GM18526 (cell line): ENCODE results near the gene PLEKHS1.

Experiments used
- POLR2A ChIP-seq: IDR thresholded peaks from 3 replicates; pipeline ENCODE4 v1.6.1; 2011; ENCODE audit not compliant: insufficient read length; ENCODE audit errors: extremely low read depth

Gene PLEKHS1

DNA sequence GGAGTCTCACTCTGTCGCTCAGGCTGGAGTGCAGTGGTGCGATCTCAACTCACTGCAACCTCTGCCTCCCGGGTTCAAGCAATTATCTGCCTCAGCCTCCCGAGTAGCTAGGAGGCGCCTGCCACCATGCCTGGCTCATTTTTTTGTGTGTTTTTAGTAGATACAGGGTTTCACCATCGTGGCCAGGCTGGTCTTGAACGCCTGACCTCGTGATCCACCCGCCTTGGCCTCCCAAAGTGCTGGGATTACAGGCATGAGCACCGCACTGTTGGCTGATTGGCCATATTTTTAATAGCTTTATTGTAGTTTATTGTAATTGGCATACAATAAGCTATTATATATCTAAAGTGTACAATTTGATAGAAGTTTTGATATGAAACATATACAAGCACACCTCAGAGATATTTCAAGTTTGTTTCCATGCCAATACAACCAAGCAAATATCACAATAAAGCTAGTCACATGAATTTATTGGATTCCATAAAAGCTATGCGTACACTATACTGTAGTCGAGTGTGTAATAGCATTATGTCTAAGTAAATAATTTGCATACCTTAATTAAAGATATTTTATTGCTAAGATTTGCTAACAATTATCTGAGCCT, 5.6 kb downstream of the PLEKHS1 start:
- TF ChIP-seq POLR2A, result no peak

DNA sequence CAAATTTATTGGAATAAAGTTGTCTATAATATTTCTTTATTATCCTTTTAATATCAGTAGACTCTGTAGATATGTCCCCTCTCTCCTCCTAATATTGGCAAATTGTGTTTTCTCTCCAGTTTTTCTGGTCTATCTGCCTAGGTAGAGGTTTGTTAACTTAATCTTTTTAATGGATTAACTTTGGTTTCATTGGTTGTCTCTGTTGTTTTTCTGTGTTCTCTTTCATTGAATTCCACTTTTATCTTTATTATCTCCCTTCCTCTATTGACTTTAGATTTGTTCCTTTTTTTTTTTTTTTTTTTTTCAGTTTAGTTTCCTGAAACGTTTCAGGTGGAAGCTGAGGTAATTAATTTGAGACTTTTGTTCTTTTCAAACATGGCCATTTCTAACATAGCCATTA, 10.6 kb downstream of the PLEKHS1 start:
- no peak for TF ChIP-seq POLR2A

DNA sequence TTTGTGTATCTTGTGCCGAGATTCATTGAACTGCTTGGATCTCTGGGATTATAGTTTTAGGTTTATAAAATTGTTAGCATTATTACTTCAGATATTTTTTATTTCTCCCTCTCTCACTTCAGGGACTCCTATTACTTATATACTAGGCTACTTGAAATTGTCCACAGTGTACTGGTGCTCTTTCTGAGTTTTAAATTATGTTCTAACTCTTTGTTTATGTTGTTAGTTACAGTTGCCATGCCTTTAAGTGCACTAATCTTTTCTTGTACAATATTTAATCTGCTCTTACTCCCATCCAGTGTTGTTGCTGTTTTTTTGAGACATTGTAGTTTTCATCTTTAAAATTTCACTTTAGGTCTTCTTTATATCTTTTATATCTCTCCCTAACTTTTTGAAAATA, 13.1 kb downstream of the PLEKHS1 start:
- no peak for TF ChIP-seq POLR2A

DNA sequence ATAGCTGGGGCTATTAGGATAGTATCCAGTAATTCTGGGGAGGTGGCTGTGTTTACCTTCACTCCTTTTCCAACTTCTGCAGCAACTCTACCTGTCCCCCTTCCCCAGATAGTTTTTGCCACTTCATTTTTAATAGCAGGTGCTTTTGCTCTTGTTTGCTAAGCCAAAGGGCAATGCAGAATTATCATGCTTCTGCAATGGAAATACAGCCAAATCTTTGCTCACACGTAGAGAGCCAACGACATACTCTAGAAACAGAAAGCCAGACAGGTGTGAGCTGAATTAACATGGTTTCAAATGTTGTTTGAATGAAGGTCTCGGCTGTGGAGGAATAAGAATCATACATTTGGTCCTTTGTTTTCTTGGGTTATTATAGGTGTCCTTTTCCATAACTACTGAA, 14.4 kb downstream of the PLEKHS1 start:
- TF ChIP-seq POLR2A, result no peak

DNA sequence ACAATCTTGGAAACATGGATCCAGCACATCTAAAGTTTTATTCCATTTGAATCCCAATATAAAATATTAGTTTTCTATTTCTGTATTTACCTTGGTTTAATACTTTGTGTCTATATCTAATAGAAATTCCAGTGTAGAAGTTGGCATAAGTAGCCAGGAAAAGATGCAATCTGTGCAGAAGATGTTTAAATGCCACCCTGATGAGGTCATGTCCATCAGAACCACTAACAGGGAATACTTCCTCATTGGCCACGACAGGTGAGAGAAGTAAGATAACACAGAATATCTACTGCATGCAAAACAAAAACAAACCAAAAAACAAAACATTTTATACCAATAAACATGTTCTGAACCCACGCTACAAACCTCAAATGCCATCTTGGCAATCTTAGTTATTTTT, 15.7 kb downstream of the PLEKHS1 start:
- no peak for TF ChIP-seq POLR2A

DNA sequence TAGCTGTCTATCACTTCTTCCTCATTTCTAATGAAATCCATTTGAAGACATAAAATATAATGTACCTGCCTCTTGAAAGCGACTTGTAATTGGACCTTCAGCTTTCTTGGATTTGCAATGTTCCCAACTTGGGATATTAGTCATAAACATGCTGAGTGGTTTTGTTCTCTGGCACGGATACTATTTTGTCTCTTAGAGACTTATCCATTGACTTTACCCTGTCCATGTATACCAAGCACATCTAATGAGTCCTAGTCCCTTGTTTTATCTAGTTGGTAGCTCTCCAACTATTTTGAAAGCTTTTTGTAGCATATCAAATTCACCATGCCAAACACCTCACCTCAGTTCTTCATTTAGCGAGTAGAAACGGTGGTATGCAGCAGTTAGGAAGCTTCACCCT, 18.9 kb downstream of the PLEKHS1 start:
- TF ChIP-seq POLR2A, result no peak

DNA sequence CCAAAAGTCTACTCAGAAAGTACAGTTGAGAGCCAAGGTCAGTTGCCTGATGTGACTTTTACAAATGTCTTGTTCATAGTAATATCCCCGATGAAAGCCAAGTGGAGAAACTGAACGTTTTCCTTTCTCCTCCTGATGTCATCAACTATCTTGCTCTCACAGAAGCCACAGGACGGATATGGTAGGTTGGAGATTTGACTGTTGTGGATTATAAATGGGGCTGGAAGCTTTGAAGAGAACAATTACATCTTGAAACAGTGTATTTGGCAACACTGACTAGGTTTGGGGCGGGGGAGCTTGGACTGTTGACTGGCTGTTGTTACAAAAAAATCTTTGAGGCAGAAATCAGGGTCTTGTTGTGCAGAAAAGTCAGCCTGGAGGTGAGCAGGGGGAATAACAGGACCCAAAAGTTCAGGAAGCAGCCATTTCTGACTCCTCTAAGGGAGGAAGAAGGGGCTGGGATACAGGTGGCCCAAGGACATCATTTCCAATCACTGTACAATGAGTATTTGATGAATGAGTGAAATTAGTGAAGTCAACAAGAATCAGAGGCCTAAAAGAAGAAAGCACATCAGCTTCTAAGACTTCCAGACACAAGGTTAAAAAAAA, 24.3 kb downstream of the PLEKHS1 start:
- TF ChIP-seq POLR2A, result no peak

DNA sequence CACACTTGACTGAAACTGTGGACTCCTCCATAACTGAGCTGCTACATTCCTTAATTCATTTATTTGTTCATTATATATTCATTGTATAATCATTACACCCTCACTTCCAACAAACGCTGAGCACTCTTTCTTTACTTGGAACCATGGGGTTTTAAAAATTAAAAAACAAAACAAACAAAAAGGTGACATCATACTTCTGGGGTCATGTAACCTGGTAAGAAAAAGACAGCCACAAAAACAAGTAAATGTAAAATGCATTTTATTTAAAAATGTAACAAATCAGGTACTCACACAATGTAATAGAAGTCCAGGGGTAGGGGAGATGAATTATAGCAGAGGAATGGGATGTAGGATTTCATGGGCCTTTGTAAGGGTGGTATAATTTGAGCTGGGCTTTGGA, 25.1 kb downstream of the PLEKHS1 start:
- TF ChIP-seq POLR2A, result no peak

DNA sequence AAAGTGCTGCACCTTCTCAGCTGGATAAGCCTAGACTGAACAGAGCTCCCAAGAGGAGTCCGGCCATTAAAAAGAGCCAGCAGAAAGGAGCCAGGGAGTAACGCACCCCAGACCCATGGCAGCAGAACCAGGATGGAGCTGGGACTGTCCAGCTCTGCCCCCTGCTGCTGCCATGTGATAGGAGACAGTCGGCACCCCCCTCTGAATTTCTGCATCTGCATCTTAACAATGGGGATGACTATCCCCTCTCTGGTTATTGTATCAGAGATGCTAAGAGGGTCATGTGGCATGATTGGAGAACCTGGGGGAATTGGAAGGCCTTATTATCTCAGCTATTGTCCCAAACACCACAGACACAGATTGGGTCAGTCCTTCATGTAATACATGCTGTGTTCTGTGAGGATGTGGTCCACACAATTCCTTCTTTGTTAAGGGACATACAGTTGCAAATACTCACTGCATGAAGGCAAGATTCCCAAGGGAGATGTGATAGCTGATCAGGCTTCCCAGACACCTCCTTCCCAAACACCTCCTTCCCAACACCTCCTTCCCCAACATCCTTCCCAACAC, 29.3 kb downstream of the PLEKHS1 start:
- no peak for TF ChIP-seq POLR2A

DNA sequence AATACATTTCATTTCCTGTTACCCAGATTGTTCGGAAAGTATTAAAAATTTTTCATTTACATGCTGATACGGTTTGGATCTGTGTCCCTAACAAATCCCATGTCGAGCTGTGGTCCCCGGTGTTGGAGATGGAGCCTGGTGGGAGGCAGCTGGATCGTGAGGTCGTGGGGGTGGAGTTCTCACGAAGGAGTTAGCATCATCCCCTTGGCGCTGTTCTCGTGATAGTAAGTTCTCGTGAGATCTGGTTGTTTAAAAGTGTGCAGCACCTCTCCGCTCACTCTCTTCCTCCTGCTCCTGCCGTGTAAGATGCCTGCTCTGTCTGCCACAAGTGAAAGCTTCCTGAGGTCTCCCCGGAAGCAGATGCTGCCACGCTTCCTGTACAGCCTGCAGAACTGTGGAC, 30.9 kb downstream of the PLEKHS1 start:
- TF ChIP-seq POLR2A, result no peak

DNA sequence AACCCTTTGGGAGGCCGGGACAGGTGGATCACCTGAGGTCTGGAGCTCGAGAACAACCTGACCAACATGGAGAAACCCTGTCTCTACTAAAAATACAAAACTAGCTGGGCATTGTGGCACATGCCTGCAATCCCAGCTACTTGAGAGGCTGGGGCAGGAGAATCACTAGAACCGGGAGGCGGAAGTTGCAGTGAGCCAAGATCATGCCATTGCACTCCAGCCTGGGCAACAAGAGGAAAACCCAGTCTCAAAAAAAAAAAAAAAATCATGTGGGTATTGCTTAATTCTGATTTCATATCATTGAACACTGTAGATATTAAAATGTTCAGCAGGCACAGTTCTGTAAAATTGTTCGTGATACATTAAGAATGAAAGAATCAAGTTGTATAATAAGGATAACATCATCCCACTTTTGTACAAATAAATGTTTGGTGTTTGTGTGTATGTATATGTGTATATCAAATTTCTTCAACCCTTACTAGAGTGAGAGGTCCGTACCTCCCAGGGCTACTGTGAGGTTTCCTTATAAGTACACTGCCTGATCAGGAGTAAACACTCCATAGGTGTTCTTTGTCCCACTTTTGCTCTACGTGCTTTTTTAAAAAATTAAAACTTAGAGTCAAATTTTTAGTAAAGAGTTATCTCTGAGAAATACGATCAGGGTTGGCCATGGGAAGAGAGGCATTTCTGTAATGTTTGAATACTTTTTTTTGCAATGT, 31.7 kb downstream of the PLEKHS1 start:
- no peak for TF ChIP-seq POLR2A

DNA sequence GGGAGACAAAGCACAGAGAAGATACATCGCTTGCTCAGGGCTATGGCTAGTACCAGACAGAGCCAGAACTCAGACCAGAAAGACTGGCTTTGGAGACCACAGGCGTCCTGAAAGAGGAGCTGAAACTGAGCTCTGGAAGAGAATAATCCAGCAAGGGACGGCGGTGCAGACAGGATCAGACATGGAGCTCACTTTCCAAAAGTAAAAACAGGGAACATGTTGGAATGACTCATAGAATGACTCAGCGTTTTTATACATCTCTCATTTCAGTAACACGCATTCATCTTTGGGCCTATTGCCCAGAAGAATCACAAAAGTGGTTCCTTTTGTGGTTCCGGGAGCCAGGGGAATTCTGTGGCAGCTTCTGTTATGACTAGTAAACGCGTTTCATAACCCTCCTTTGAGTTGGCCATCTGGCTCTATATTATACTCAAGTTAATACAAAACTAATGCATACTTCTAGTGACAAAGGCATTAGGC, 37.2 kb downstream of the PLEKHS1 start:
- TF ChIP-seq POLR2A, result no peak

DNA sequence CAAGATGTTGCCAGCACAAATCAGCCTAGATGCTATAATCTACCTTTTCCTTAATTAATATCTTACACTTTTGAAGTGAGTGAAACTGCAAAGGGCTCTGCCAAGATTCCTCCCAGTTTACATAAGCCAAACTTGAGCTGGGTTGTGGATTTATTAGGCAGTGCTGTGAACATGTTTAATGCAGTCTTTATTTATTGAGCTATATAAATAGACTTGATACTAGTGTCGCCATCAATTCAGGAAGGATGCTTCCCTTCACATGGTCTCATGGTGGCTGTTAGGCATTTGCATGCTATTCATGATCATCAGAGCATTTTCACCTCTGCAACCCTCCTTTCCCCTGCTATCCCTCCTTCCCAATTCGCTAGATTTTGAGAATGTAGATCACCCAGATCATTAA, 40.2 kb downstream of the PLEKHS1 start:
- no peak for TF ChIP-seq POLR2A

DNA sequence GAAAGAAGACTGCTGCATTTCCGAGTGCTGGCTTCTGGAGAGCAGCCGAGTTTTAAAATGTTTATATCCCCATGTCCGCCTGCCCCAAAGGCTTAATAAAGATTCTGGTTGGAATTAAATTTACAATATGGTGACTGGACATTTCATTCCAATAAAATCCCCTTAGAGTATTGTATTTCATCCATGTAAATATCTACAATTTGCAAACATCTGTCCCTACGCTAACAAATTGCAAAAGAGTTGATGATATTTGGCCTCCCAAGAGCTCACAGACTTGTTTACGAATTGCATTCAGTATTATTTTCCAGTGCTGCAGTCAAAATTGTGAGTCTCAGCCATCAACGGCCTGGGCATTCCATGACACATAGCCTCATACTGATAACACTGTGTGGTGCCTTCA, 50.1 kb downstream of the PLEKHS1 start:
- TF ChIP-seq POLR2A, result no peak

DNA sequence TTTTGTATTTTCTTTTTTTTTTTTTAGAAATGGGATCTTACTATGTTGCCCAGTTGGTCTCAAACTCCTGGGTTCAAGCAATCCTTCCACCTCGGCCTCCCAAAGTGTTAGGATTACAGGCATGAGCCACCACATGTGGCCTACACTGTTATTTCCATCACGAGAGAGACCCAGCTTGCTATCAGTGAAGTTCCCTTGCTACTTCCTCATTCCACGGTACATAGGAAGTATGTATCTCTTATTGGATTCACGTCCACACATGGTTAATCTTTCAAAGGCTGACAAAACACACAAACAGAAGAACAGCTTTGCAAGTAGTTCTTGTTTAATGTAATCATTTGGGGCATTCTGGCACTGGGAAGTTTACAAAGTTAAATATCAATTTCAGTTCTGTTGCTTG, 51.5 kb downstream of the PLEKHS1 start:
- TF ChIP-seq POLR2A, result no peak

DNA sequence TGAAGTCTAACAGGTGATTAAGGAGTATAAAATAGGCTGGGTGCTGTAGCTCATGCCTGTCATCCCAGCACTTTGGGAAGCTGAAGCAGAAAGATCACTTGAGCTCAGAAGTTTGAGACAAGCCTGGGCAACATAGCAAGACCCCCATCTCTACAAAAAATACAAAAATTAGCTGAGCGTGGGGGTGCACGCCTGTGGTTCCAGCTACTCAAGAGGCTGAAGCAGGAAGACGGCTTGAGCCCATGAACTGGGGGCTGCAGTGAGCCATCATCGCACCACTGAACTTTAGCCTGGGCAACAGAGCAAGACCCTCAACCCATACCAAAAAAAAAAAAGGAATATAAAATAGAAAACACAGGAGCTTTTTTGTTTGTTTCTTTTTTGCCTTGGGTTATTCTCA, 55.0 kb downstream of the PLEKHS1 start:
- TF ChIP-seq POLR2A, result no peak
